ENCODE measurements around the gene SDHAF2. TPM values are rescaled to one million over a fixed set of nuclear protein-coding genes. Genes with fewer than 3 reads are reported as not detected.

Gene SDHAF2
- total and polyA plus RNA-seq, 2 of the 4 experiments (the other 2 are of a cell fraction), result 50.4 to 91.1 TPM

DNA sequence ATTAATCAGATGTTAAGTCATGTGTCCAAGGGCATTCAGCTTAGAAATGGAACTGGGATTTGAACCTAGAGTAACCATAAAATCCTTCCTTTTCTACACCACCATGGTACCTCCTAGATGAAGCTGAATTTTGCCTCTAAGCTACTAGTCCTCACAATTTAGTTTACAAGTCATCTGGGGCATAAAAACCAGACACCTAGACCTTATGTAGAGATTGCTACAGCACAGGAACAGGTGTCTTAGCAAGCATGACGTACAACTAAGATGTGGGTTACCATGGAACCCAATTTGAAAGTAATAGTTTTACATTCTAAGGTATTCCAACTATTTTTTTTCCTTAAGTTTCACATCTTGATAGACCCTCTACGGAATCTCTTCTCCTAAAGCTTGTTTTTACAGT, 28.4 kb upstream of the SDHAF2 start:
- Histone ChIP-seq H3K4me3 (ENCODE audit: insufficient read depth, low read depth, low read length) (no peak overlapping the region), H3K27me3 (ENCODE audit: control insufficient read depth, insufficient read depth, low read length) (no peaks in the 10 kb centered on the region), H3K56ac (ENCODE audit: extremely low read depth, insufficient read depth, low read length) (no peak overlapping the region), H3K27ac (ENCODE audit: insufficient read depth, low read length) (no peak overlapping the region), H3K4me2 (ENCODE audit: low read depth, low read length) (no peak overlapping the region), H3K4ac (ENCODE audit: low read depth, low read length) (no peak overlapping the region), H2AFZ (replicated peaks; ENCODE audit: low read length, poor library complexity) (no peak overlapping the region), H3K23ac (ENCODE audit: low read depth, low read length) (no peak overlapping the region), H3K9me1 (ENCODE audit: insufficient read depth, low read length) (0 out of 2 replicates have a peak, but pooled peaks cover 4% of the 10 kb centered on the region), H3K18ac (ENCODE audit: low read depth, low read length) (no peak overlapping the region), H2AK9ac (replicated peaks; ENCODE audit: low read depth, low read length, poor library complexity) (no peak overlapping the region), H3K14ac (replicated peaks; ENCODE audit: low read depth, low read length) (no peak overlapping the region), H2BK120ac (ENCODE audit: low read depth, low read length) (no peak overlapping the region), H3K4me1 (ENCODE audit: control insufficient read depth, insufficient read depth, low read length) (no peaks in the 10 kb centered on the region), H2BK15ac (ENCODE audit: low read depth, low read length) (no peak overlapping the region), H2AK5ac (ENCODE audit: low read depth, low read length) (no peak overlapping the region), H3K79me1 (ENCODE audit: low read depth in 1 of 2, low read length in 2 of 2) (peaks cover 0 to 11% of the 10 kb centered on the region in 2 experiments; a peak in 2 of 4 replicates), H2BK5ac (ENCODE audit: low read depth, low read length, poor library complexity, severe bottlenecking) (no peak overlapping the region), H3K36me3 (ENCODE audit: control insufficient read depth, insufficient read depth, low read length) (peaks cover 46% of the 10 kb centered on the region), H4K5ac (ENCODE audit: low read depth, low read length) (no peak overlapping the region), H4K91ac (ENCODE audit: insufficient read depth, low read depth, low read length) (no peak overlapping the region), H3K9me3 (ENCODE audit: control insufficient read depth, insufficient read depth, low read length) (no peaks in the 10 kb centered on the region), H4K8ac (ENCODE audit: low read depth in 2 of 2, low read length in 2 of 2) (no peak overlapping the region), H2BK20ac (ENCODE audit: low read depth, low read length) (no peak overlapping the region), H3K9ac (ENCODE audit: low read depth, low read length) (no peak overlapping the region), H4K20me1 (ENCODE audit: insufficient read depth, low read length) (0 out of 2 replicates have a peak, but pooled peaks cover 5% of the 10 kb centered on the region)
- no CpG with 5 or more reads among the region's 2 CpGs for whole genome bisulfite sequencing, 2 experiments (ENCODE audit: extremely low coverage in 2 of 2, insufficient read length in 1 of 2)
- ChIA-PET CTCF (interaction anchor here (2.3 to 2.7 kb wide), 2 partner anchors 9 to 65 kb away, joined by 7 to 10 read pairs; partner anchors contain the start of gene TMEM216), POLR2A (ENCODE audit: unreplicated experiment) (interaction anchor here (1.4 kb wide), 1 partner anchor 9 kb away, joined by 5 read pairs; the partner anchor contains the start of gene TMEM216)
- in situ Hi-C loops (cut with MboI; ENCODE audit: low sequenced_read_pairs), result no loop called here
- no peak for ATAC-seq (ENCODE audit: low read depth)
- no peak for DNase-seq
- intact Hi-C loops (cut with micrococcal nuclease), result loop anchor here (5.0 kb wide), 1 partner anchor 79 kb away; no protein-coding TSS in a partner anchor
- TF ChIP-seq, protein P1, sequence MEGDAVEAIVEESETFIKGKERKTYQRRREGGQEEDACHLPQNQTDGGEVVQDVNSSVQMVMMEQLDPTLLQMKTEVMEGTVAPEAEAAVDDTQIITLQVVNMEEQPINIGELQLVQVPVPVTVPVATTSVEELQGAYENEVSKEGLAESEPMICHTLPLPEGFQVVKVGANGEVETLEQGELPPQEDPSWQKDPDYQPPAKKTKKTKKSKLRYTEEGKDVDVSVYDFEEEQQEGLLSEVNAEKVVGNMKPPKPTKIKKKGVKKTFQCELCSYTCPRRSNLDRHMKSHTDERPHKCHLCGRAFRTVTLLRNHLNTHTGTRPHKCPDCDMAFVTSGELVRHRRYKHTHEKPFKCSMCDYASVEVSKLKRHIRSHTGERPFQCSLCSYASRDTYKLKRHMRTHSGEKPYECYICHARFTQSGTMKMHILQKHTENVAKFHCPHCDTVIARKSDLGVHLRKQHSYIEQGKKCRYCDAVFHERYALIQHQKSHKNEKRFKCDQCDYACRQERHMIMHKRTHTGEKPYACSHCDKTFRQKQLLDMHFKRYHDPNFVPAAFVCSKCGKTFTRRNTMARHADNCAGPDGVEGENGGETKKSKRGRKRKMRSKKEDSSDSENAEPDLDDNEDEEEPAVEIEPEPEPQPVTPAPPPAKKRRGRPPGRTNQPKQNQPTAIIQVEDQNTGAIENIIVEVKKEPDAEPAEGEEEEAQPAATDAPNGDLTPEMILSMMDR (conservative IDR thresholded peaks at IDR 0.05; ENCODE audit: low read depth, low read length), result no peak
- TF ChIP-seq, protein P2, sequence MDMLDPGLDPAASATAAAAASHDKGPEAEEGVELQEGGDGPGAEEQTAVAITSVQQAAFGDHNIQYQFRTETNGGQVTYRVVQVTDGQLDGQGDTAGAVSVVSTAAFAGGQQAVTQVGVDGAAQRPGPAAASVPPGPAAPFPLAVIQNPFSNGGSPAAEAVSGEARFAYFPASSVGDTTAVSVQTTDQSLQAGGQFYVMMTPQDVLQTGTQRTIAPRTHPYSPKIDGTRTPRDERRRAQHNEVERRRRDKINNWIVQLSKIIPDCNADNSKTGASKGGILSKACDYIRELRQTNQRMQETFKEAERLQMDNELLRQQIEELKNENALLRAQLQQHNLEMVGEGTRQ (IDR thresholded peaks at IDR 0.05; ENCODE audit: low read depth, low read length), result no peak
- TF ChIP-seq RCOR1 (IDR thresholded peaks at IDR 0.05; ENCODE audit: insufficient replicate concordance, low read length) (no peak), FOS (IDR thresholded peaks at IDR 0.05; ENCODE audit: low read depth, low read length) (no peak), CEBPB (IDR thresholded peaks at IDR 0.05; ENCODE audit: low read depth, low read length) (no peak)
- no TSS peak for BruUV-seq (replicated peaks)
- dilution Hi-C loops (cut with HindIII; ENCODE audit: low sequenced_read_pairs, unreplicated experiment), result no loop called here
